Measurements from ENCODE around the gene GSG1L. TPM values are rescaled to one million over a fixed set of nuclear protein-coding genes. Genes with fewer than 3 reads are reported as not detected.
"Not testable (repeated sequence)": the region's sequence is repeated elsewhere in the genome, so short reads cannot be mapped to it uniquely, and the experiment has no call there.

The GSG1L gene
- polyA plus RNA-seq, 1 donor (not counting 4 experiments of a cell fraction or from before 2014, with no cell fraction given) = not detected

- no peaks in the 10 kb centered on the region for H3K36me3 ChIP-seq (ENCODE audit: control insufficient read depth in 2 of 2, extremely low read depth in 1 of 2, insufficient read depth in 2 of 2, low read length in 2 of 2)
- H3K4me1 ChIP-seq (ENCODE audit: control insufficient read depth, extremely low read depth, insufficient read depth, low read length) = no peaks in the 10 kb centered on the region
- no peak overlapping the region for H3K4me2 ChIP-seq (ENCODE audit: control insufficient read depth, extremely low read depth, insufficient read depth, low read depth, low read length)
- no peak for FAIRE-seq
- no peak overlapping the region for H3K9ac ChIP-seq (ENCODE audit: control insufficient read depth, extremely low read depth, insufficient read depth, low read length)
- no peaks in the 10 kb centered on the region for H3K9me1 ChIP-seq (ENCODE audit: control insufficient read depth, extremely low read depth, insufficient read depth, low read length)
- DNase-seq (ENCODE audit: low read depth, low spot score) = no peak
- H3K79me2 ChIP-seq (ENCODE audit: control insufficient read depth, insufficient read depth, low read length) = no peaks in the 10 kb centered on the region
- H3K4me3 ChIP-seq (ENCODE audit: control insufficient read depth in 2 of 3, extremely low read depth in 1 of 3, insufficient read depth in 2 of 3, low read depth in 1 of 3, low read length in 3 of 3) = no peak overlapping the region
- H3K27ac ChIP-seq (ENCODE audit: control insufficient read depth, insufficient read depth, low read length) = no peak overlapping the region
- TF ChIP-seq EZH2 (IDR thresholded peaks at IDR 0.05; ENCODE audit: low read length) (no peak), CTCF (optimal IDR thresholded peaks at IDR 0.05 in 1 of 3, IDR thresholded peaks at IDR 0.05 in 1 of 3, conservative IDR thresholded peaks at IDR 0.05 in 1 of 3; ENCODE audit: extremely low read depth in 1 of 3, insufficient read depth in 2 of 3, low read length in 3 of 3) (no peak)
- dilution Hi-C loops (cut with MboI; ENCODE audit: extremely low pct_ligation_motif_present, low sequenced_read_pairs) = no loop called here
- no peaks in the 10 kb centered on the region for H4K20me1 ChIP-seq (ENCODE audit: control insufficient read depth, extremely low read depth, insufficient read depth, low read length)
- no peak overlapping the region for H2AFZ ChIP-seq (ENCODE audit: control insufficient read depth, low read length)
- H3K27me3 ChIP-seq (ENCODE audit: control insufficient read depth, extremely low read depth, insufficient read depth, low read length) = no peaks in the 10 kb centered on the region
- H3K9me3 ChIP-seq (ENCODE audit: control insufficient read depth, low read depth, low read length) = no peaks in the 10 kb centered on the region
Observed at GRCh38 chr16:27980076-27980775, 83.3 kb downstream of the GSG1L start.

GRCh38 chr16:27979668-27980067, 83.8 kb downstream of the GSG1L start:
- H3K27ac ChIP-seq (ENCODE audit: control insufficient read depth, insufficient read depth, low read length); H3K9me3 ChIP-seq (ENCODE audit: control insufficient read depth, low read depth, low read length); H3K4me1 ChIP-seq (ENCODE audit: control insufficient read depth, extremely low read depth, insufficient read depth, low read length); FAIRE-seq; H3K4me3 ChIP-seq (ENCODE audit: control insufficient read depth in 2 of 3, extremely low read depth in 1 of 3, insufficient read depth in 2 of 3, low read depth in 1 of 3, low read length in 3 of 3); H3K9ac ChIP-seq (ENCODE audit: control insufficient read depth, extremely low read depth, insufficient read depth, low read length); H3K79me2 ChIP-seq (ENCODE audit: control insufficient read depth, insufficient read depth, low read length); H2AFZ ChIP-seq (ENCODE audit: control insufficient read depth, low read length); H4K20me1 ChIP-seq (ENCODE audit: control insufficient read depth, extremely low read depth, insufficient read depth, low read length); DNase-seq (ENCODE audit: low read depth, low spot score); H3K36me3 ChIP-seq (ENCODE audit: control insufficient read depth in 2 of 2, extremely low read depth in 1 of 2, insufficient read depth in 2 of 2, low read length in 2 of 2); H3K9me1 ChIP-seq (ENCODE audit: control insufficient read depth, extremely low read depth, insufficient read depth, low read length); H3K27me3 ChIP-seq (ENCODE audit: control insufficient read depth, extremely low read depth, insufficient read depth, low read length); H3K4me2 ChIP-seq (ENCODE audit: control insufficient read depth, extremely low read depth, insufficient read depth, low read depth, low read length); dilution Hi-C loops (cut with MboI; ENCODE audit: extremely low pct_ligation_motif_present, low sequenced_read_pairs): not testable (repeated sequence)

- H3K4me3 ChIP-seq (ENCODE audit: control insufficient read depth in 2 of 3, extremely low read depth in 1 of 3, insufficient read depth in 2 of 3, low read depth in 1 of 3, low read length in 3 of 3) = no peak overlapping the region
- H3K27ac ChIP-seq (ENCODE audit: control insufficient read depth, insufficient read depth, low read length) = no peak overlapping the region
- H3K9ac ChIP-seq (ENCODE audit: control insufficient read depth, extremely low read depth, insufficient read depth, low read length) = no peak overlapping the region
- no peak overlapping the region for H2AFZ ChIP-seq (ENCODE audit: control insufficient read depth, low read length)
- H3K27me3 ChIP-seq (ENCODE audit: control insufficient read depth, extremely low read depth, insufficient read depth, low read length) = no peaks in the 10 kb centered on the region
- TF ChIP-seq EZH2 (IDR thresholded peaks at IDR 0.05; ENCODE audit: low read length) (no peak), CTCF (optimal IDR thresholded peaks at IDR 0.05 in 1 of 3, IDR thresholded peaks at IDR 0.05 in 1 of 3, conservative IDR thresholded peaks at IDR 0.05 in 1 of 3; ENCODE audit: extremely low read depth in 1 of 3, insufficient read depth in 2 of 3, low read length in 3 of 3) (no peak)
- H3K4me2 ChIP-seq (ENCODE audit: control insufficient read depth, extremely low read depth, insufficient read depth, low read depth, low read length) = no peak overlapping the region
- no peaks in the 10 kb centered on the region for H3K79me2 ChIP-seq (ENCODE audit: control insufficient read depth, insufficient read depth, low read length)
- FAIRE-seq (no peak), DNase-seq (ENCODE audit: low read depth, low spot score) (no peak)
- H3K36me3 ChIP-seq (ENCODE audit: control insufficient read depth in 2 of 2, extremely low read depth in 1 of 2, insufficient read depth in 2 of 2, low read length in 2 of 2) = no peaks in the 10 kb centered on the region
- H4K20me1 ChIP-seq (ENCODE audit: control insufficient read depth, extremely low read depth, insufficient read depth, low read length) = no peaks in the 10 kb centered on the region
- dilution Hi-C loops (cut with MboI; ENCODE audit: extremely low pct_ligation_motif_present, low sequenced_read_pairs) = no loop called here
- H3K9me3 ChIP-seq (ENCODE audit: control insufficient read depth, low read depth, low read length) = no peaks in the 10 kb centered on the region
- no peaks in the 10 kb centered on the region for H3K4me1 ChIP-seq (ENCODE audit: control insufficient read depth, extremely low read depth, insufficient read depth, low read length)
- no peaks in the 10 kb centered on the region for H3K9me1 ChIP-seq (ENCODE audit: control insufficient read depth, extremely low read depth, insufficient read depth, low read length)
Observed at GRCh38 chr16:27978876-27979275, 84.6 kb downstream of the GSG1L start.

Data from keratinocyte (primary cell).